Midbrain (tissue), 1 donor: ENCODE data around the gene DDX10.

Experiments used
- DNase-seq: peaks from one replicate; lab custom pipeline; 2025; lab: John Stamatoyannopoulos, UW

Gene DDX10

GRCh38 chr11:108938604-108939003 lies 273.7 kb downstream of the DDX10 start:
- no peak for DNase-seq

- no peak for DNase-seq
Measured at GRCh38 chr11:108939135-108939534, 274.3 kb downstream of the DDX10 start.

GRCh38 chr11:108943853-108944252 lies 279.0 kb downstream of the DDX10 start:
- no peak for DNase-seq

GRCh38 chr11:108944471-108945178 lies 279.8 kb downstream of the DDX10 start:
- DNase-seq = no peak

GRCh38 chr11:108945341-108945740 lies 280.5 kb downstream of the DDX10 start:
- DNase-seq = no peak

GRCh38 chr11:108947654-108948570 lies 283.0 kb downstream of the DDX10 start:
- no peak for DNase-seq

GRCh38 chr11:108958368-108959104 lies 293.7 kb downstream of the DDX10 start:
- no peak for DNase-seq

GRCh38 chr11:108959105-108959761 lies 294.4 kb downstream of the DDX10 start:
- no peak for DNase-seq

GRCh38 chr11:108959874-108960273 lies 295.0 kb downstream of the DDX10 start:
- no peak for DNase-seq

- DNase-seq = no peak
Measured at GRCh38 chr11:108960501-108960900, 295.6 kb downstream of the DDX10 start.

GRCh38 chr11:108961095-108961494 lies 296.2 kb downstream of the DDX10 start:
- no peak for DNase-seq

GRCh38 chr11:108963118-108963517 lies 298.2 kb downstream of the DDX10 start:
- no peak for DNase-seq

GRCh38 chr11:108965306-108966001 lies 300.6 kb downstream of the DDX10 start:
- no peak for DNase-seq

- no peak for DNase-seq
Measured at GRCh38 chr11:108966206-108966605, 301.3 kb downstream of the DDX10 start.

GRCh38 chr11:108966978-108967377 lies 302.1 kb downstream of the DDX10 start:
- DNase-seq = no peak

- DNase-seq = peak; percentile 15
Measured at GRCh38 chr11:108967571-108967970, 302.7 kb downstream of the DDX10 start.

- no peak for DNase-seq
Measured at GRCh38 chr11:108970221-108970991, 305.5 kb downstream of the DDX10 start.

GRCh38 chr11:108973402-108974162 lies 308.7 kb downstream of the DDX10 start:
- no peak for DNase-seq

GRCh38 chr11:108975026-108975425 lies 310.2 kb downstream of the DDX10 start:
- DNase-seq = no peak

GRCh38 chr11:108975641-108976071 lies 310.8 kb downstream of the DDX10 start:
- DNase-seq = no peak
